Measurements from ENCODE around the gene HECTD1. TPM values are rescaled to one million over a fixed set of nuclear protein-coding genes. Genes with fewer than 3 reads are reported as not detected.

Gene HECTD1
- total RNA-seq, 2 donors from 2014 or later = 127 to 145 TPM

DNA sequence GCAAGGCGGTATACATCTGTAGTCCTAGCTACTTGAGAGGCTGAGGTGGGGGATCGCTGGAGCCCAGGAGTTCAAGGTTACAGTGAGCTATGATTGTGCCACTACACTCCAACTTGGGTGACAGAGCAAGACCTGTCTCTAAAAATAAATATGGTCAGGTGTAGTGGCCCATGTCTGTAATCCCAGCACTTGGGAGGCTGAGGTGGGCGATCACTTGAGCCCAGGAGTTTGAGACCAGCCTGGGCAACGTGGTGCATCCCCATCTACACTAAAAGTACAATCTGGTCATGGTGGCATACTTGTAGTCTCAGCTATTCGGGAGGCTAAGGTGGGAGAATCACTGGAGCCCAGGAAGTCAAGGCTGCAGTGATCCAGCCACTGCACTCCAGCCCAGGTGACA is 40.6 kb downstream of the HECTD1 start:
- DNase-seq (ENCODE audit: low spot score) = no peak
- intact Hi-C loops (cut with DNase I) = no loop called here

DNA sequence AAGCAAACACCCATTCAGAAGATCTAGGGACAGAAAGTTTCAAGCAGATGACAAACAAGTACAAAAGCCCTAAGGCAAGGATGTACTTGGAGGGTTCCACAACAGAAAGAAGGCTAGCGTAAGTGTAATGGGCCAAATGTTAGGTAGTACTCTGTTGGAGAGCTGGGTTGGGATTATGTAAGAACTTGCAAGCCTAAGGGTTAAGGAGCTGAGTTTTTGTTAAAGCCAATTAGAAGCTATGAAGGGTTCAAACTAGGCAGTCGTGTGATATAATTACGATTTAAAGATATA is 41.4 kb downstream of the HECTD1 start:
- intact Hi-C loops (cut with DNase I) = no loop called here

DNA sequence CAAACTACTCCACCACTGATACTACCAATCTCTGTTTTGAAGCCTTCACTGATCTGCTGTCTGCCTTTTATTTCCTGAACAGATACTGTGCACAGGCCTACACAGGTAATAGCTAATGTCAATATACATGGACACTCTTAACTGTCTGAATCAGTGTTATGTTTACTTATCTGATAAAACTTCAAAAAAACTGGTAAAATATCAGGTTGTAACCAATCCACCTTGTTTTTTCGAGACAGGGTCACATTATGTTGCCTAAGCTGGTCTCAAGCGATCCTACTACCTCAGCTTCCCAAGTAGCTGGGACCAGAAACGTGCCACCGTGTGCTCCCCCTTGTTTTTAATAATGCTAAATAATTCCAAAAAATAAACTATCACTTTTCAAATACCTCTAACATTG is 43.5 kb downstream of the HECTD1 start:
- DNase-seq (ENCODE audit: low spot score) = no peak
- intact Hi-C loops (cut with DNase I) = no loop called here

More for the DNA sequence above, 41.4 kb downstream of the HECTD1 start:
- DNase-seq (ENCODE audit: low spot score) = no peak

DNA sequence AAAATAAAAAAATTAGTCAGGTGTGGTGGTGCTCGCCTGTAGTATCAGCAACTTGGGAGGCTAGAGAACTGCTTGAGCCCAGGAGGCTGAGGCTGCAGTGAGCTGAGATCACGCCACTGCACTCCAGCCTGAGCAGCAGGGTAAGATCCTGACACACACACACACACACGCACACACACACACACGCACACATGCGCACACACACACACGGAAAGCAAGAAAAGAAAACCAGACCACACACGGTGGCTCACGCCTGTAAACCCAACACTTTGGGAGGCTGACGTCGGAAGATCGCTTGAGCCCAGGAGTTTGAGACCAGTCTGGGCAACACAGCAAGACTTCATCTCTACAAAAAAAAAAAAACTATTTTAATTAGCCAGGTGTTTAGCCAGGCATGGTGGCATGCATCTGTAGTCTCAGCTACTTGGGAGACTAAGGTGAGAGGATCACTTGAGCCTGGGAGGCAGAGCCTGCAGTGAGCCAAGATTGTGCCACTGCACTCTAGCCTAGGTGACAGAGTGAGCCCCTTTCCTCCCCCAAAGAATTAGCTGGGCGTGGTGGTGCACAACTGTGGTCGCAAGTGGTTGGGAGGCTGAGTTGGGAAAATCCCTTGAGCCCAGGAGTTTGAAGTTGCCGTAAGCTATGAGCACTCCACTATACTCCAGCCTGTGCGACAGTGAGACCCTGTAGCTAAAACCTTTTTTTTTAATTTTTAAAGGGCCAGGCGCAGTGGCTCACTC is 44.5 kb downstream of the HECTD1 start:
- DNase-seq (ENCODE audit: low spot score) = no peak
- intact Hi-C loops (cut with DNase I) = no loop called here

DNA sequence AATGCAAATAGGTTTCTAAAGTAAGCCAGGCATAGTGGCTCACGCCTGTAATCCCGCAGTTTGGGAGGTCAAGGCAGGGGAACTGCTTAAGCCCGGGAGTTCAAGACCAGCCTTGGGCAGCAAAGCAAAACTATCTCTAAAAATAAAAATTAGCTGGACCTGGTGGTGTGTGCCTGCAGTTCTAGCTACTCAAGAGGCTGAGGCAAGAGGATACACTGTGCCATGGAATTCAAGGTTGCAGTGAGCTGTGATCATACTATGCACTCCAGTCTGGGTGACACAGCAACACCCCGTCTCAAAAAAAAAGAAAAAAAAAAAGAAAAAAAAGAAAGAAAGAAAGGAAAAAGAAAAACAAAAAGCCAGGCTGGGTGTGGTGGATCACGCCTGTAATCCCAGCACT is 46.3 kb downstream of the HECTD1 start:
- intact Hi-C loops (cut with DNase I) = no loop called here
- no peak for DNase-seq (ENCODE audit: low spot score)

DNA sequence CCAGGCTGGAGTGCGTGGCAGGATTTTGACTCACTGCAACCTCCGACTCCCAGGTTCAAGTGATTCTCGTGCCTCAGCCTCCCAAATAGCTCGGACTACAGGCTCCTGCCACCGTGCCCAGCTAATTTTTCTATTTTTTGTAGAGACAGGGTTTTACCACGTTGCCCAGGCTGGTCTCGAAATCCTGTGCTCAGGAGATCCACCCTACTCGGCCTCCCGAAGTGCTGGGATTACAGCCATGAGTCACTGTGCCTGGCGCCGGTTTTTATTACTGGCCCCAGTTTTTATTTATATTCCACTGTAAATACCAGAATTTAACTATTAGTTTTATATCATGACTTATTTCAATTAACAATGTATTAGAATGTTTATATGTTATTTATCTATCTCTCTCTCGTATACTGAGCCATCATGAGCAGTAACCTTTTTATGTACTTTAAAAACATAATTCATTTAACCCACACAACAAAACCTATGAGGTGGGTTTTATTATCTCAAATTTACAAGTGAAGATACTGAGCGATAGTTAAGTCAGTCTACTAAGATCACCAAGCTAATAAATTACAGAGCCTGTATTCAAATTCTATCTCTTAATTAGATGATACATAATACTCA is 47.8 kb downstream of the HECTD1 start:
- intact Hi-C loops (cut with DNase I) = loop anchor here in 1 of 2 donors (10.0 kb wide), 1 partner anchor 195 kb away; no protein-coding TSS in a partner anchor
- no peak for DNase-seq (ENCODE audit: low spot score)

DNA sequence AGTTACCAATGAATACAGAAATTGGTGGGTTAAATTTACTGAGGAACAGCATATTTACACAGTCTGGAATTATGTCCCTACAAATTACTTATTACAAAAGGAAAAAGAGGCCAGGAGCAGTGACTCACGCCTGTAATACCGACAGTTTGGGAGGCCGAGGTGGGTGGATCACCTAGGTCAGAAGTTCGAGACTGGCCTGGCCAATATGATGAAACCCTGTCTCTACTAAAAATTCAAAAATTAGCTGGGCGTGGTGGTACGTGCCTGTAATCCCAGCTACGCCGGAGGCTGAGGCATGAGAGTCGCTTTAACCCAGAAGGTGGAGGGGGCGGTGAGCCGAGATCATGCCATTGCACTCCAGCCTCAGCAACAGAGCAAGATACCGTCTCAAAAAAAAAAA is 52.6 kb downstream of the HECTD1 start:
- no peak for DNase-seq (ENCODE audit: low spot score)
- intact Hi-C loops (cut with DNase I) = loop anchor here in 1 of 2 donors (10.0 kb wide), 1 partner anchor 200 kb away; no protein-coding TSS in a partner anchor

DNA sequence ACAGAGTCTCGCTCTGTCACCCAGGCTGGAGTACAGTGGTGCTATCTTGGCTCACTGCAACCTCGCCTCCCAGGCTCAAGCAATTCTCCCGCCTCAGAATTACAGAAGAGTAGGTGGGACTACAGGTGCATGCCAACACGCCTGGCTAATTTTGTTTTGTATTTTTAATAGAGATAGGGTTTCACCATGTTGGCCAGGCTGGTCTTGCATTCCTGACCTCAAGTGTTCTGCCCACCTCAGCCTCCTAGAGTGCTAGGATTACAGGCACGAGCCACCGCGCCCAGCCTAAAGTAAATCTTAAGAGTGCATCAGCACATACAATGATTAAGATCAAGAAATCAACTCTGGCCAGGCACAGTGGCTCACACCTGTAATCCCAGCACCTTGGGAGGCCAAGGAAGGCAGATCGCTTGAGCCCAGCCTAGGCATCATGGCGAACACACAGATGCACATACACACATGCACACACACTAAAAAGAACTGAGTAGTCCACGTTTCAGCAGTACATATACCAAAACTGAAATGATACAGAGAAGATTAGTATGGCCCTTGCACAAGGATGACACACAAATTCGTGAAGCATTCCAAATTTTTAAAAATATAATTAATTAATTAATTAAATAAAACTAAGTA is 65.0 kb downstream of the HECTD1 start:
- DNase-seq (ENCODE audit: low spot score) = no peak
- intact Hi-C loops (cut with DNase I) = no loop called here

DNA sequence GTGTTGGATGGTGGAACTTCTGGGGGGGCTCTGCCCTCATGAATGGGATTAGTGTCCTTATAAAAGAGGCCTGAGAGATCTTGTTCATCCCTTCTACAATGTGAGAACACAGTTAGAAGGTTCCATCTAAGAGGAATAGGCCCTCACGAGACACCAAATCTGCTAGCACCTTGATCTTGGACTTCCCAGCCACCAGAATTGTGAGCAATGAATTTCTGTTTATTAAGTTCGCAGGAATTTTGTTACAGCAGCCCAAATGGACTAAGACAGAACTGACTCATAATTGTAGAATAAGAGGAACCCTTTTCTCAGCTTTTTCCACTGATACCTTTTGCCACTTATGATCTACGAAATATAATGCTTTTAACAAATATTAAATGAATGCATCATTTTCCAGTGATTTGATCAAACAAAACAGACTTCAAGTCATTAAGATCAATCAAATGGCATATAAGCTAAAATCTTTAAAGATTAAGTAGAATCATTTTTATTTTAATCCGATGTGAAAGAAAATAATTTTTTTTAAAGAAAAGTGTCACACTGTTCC is 68.2 kb downstream of the HECTD1 start:
- no peak for DNase-seq (ENCODE audit: low spot score)
- intact Hi-C loops (cut with DNase I) = no loop called here

DNA sequence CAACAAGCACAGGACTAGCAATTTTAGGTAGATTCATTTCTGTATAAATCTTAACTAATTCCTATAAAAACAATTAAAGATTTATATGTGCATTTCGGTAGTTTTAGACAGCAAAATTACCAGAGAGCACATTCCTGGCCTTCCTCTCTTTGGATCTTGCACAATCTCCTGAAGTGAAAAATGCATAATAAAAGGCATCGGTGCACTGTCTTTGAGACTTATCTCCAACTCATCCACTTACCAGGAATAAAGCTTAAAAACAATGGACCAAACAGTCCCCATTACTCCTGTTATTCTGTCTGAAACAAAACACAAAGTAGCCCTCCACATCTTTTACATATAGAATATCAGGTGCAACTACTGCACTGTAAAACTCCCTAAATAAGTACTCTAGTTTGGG is 69.3 kb downstream of the HECTD1 start:
- DNase-seq (ENCODE audit: low spot score) = no peak
- intact Hi-C loops (cut with DNase I) = no loop called here

DNA sequence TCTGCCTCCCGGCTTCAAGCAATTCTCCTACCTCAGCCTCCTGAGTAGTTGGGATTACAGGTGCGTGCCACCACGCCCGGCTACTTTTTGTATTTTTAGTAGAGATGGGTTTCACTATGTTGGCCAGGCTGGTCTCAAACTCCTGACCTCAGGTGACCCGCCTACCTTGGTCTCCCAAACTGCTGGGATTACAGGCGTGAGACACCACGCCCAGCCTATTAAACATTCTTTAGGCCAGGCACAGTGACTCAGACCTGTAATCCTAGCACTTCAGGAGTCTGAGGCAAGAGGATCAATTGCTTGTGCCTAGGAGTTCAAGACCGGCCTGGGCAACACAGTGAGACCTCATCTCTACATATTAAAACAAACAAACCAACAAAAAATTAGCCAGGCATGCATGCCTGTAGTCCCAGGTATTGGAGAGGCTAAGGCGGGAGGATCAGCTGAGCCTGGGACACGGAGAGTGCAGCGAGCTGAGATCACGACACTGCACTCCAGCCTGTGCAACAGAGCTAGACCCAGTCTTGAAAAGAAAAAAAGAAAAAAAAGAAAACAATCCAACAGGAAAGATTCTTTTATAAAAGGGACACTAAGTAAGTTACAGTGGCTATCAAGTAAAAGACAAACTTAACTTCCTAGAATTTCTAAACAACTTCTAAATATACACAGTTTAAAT is 70.2 kb downstream of the HECTD1 start:
- no peak for DNase-seq (ENCODE audit: low spot score)
- intact Hi-C loops (cut with DNase I) = no loop called here

DNA sequence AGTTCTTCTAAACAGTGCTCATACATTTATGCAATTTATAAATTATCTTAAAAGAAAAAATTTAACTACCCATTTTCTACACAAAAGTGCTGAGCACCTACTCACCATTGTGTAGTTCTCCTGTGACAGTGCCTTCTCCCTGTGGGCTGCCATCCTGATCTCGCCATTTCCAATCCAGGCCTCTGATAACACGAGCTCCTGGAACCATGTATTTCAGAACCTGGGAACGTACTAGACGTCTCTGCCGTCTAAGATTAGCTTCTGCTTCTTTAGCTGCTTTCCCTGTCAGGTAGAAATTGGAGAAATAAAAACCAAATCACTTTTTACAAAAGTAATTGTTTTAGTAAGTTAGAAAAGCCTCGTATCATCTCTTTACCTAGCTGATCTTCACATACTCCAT is 74.5 kb downstream of the HECTD1 start:
- no peak for DNase-seq (ENCODE audit: low spot score)
- intact Hi-C loops (cut with DNase I) = no loop called here

DNA sequence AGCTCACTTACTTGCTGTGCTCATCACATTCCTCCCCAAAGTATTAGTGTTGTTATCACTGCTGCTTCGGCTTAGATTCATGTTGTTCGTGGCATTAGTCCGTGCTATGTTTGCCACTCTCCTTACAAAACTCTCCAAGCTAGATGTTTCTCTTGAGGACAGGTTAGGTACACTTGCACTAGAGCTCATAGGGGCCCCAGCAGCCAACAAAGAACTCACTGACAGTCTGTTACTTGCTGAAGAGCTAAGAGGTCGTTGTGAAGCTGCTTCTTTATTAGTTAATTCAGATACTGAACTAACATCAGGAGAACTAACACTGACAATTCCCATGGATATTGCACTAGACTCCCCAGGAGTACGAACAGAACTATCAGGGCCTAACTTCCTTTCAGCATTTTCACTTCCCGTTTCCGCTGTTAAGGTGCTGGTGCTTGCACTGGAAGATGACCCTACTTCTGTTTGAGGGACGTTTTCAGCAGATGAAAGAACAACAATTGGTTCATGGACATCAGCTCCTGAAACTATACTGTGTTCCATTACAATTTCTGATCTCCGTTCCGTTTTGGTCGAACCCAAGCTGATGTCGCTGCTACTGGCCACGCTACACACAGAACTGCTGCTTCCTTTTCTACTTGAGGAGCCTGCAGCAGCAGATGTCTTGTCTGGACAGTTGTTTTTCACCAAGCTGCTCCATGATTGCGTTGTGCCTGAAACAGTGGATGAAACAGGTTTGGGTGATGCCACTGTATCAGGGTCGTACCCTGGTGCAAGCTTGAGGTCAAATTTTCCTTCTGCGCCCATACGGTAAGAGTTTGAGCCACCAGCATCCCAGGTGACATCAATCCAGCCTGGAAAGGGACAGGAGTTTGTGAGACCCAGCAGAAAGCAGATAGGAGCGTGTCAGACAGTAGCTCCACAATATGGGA is 78.7 kb downstream of the HECTD1 start:
- intact Hi-C loops (cut with DNase I) = no loop called here
- no peak for DNase-seq (ENCODE audit: low spot score)

DNA sequence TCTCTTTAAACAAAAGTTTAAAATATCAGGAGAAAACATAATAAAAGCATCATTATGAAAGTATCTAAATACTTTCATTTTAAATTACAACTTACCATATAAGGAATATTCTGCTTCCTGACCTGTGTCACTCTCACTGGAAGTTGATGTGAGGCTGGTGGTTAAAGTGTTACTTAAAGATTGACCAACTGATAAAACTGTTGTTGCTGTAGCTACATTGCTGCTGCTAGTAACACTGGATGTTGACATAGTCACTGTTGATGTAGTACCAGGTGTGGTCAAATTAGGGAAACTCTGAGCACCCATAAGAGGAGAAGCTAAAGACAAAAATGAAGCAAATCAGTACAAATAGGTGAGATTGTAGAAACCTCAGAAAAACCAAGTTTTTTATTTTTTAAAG is 79.9 kb downstream of the HECTD1 start:
- intact Hi-C loops (cut with DNase I) = no loop called here
- DNase-seq (ENCODE audit: low spot score) = no peak

DNA sequence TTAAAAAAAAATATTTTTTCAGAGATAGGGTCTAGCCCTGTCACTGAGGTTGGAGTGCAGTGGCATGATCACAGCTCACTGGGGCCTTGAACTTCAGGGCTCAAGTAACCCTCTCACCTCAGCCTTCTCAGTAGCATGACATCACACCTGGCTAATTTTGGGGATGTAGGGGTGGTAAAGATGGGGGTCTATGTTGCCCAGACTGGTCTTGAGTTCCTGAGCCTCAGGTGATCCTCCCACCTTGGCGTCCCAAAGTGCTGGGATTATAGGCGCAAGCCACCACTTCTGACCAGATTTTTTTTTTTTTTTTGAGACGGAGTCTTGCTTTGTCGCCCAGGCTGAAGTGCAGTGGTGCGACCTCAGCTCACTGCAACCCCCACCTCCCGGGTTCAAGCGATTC is 80.9 kb downstream of the HECTD1 start:
- intact Hi-C loops (cut with DNase I) = no loop called here
- no peak for DNase-seq (ENCODE audit: low spot score)

DNA sequence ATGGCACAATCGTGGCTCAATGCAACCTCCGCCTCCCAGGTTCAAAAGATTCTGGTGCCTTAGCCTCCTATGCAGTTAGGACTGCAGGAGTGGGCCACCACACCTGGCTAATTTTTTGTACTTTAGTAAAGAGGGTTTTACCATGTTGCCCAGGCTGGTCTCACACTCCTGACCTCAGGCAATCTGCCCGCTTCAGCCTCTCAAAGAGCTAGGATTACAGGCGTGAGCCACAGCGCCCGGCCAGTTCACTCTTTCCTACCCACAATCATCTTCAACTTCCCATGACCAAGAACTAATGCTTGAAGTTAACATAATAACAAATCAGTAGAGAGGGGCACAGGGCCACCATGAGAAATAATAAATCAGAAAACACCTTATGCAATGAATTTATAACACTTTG is 82.4 kb downstream of the HECTD1 start:
- intact Hi-C loops (cut with DNase I) = no loop called here
- no peak for DNase-seq (ENCODE audit: low spot score)

DNA sequence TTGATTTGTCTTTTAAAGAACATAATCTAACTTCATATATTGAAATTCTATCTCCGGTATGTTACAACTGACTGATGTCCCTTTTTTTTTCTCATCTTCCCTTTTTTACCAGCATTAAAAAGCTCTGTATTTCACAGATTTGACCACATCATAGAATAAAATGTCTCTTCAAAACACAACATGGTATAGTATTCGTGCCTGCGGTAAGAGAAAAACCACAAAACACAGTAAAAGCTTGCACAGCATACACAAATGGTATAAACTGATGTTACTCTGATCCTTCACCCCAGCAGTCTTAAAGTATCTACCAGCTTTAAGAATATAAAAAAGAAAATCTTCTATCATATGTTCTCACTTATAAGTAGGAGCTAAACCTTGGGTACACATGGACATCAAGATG is 83.4 kb downstream of the HECTD1 start:
- intact Hi-C loops (cut with DNase I) = no loop called here
- DNase-seq (ENCODE audit: low spot score) = no peak

DNA sequence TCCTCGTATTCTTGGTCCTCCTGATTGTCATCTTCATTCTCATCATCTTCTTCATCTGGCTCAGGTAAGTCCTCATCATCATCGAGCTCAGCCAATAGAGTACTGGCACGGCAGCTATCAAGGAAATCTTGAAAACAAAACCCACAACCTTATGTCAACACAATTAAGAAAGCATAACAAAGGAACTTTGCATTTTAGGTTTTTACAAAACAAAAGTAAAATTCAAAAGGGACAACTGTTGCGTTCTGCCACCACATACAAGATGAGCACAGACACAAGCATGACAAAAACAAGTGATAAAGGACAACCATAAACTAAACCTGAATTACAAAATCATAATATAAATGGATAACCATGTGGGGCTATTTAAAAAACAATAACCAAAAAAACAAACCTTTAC is 84.7 kb downstream of the HECTD1 start:
- DNase-seq (ENCODE audit: low spot score) = no peak
- intact Hi-C loops (cut with DNase I) = no loop called here

DNA sequence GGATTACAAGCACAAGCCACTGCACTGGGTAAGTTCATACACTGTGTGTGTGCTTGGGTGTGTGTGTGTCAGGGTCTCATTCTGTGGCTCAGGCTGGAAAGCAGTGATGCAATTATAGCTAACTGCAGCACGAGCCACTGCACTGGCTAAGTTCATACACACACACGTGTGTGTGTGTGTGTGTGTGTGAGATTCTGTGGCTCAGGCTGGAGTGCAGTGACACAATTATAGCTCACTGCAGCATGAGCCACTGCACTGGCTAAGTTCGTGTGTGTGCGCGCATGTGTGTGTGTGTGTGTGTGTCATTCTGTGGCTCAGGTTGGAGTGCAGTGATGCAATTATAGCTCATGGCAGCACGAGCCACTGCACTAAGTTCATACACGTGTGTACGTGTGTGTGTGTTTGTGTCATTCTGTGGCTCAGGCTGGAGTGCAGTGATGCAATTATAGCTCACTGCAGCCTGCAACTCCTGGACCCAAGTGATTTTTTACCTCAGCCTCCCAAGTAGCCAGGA is 85.4 kb downstream of the HECTD1 start:
- intact Hi-C loops (cut with DNase I) = no loop called here
- DNase-seq (ENCODE audit: low spot score) = no peak

Measured in posterior vena cava (tissue), 2 donors.